Stimulated activated CD4-positive, alpha-beta T cell treated with anti-CD3 and anti-CD28 coated beads, Interleukin-15, amount 100 ng/mL, for 24 hours (primary cell): Measurements from ENCODE around the gene BOK.
"Not testable (repeated sequence)": the region's sequence is repeated elsewhere in the genome, so short reads cannot be mapped to it uniquely, and the experiment has no call there.

Experiments used
- DNase-seq: peaks from one replicate; pipeline ENCODE4 v3.0.0-alpha.2; 2020

Gene BOK

GRCh38 chr2:241574911-241575623 lies 16.5 kb downstream of the BOK start:
- DNase-seq = no peak

GRCh38 chr2:241575624-241576292 lies 17.2 kb downstream of the BOK start:
- DNase-seq = no peak

GRCh38 chr2:241576293-241576654 lies 17.7 kb downstream of the BOK start:
- DNase-seq = no peak

- no peak for DNase-seq
These were observed 19.0 kb downstream of the BOK start for GRCh38 chr2:241577413-241578122.

- no peak for DNase-seq
These were observed 20.7 kb downstream of the BOK start for GRCh38 chr2:241579281-241579680.

GRCh38 chr2:241582328-241582727 lies 23.8 kb downstream of the BOK start:
- no peak for DNase-seq

GRCh38 chr2:241582806-241583205 lies 24.3 kb downstream of the BOK start:
- no peak for DNase-seq

- DNase-seq = no peak
These were observed 25.9 kb downstream of the BOK start for GRCh38 chr2:241584436-241584835.

GRCh38 chr2:241586564-241587264 lies 28.2 kb downstream of the BOK start:
- no peak for DNase-seq

GRCh38 chr2:241589863-241590262 lies 31.3 kb downstream of the BOK start:
- DNase-seq = not testable (repeated sequence)

- not testable (repeated sequence) for DNase-seq
These were observed 32.2 kb downstream of the BOK start for GRCh38 chr2:241590496-241591455.

GRCh38 chr2:241592126-241592845 lies 33.7 kb downstream of the BOK start:
- no peak for DNase-seq

GRCh38 chr2:241593271-241593670 lies 34.7 kb downstream of the BOK start:
- DNase-seq = no peak

- no peak for DNase-seq
These were observed 37.1 kb downstream of the BOK start for GRCh38 chr2:241595600-241596140.

GRCh38 chr2:241597561-241597960 lies 39.0 kb downstream of the BOK start:
- DNase-seq = no peak

GRCh38 chr2:241598061-241598460 lies 39.5 kb downstream of the BOK start:
- DNase-seq = no peak

GRCh38 chr2:241598487-241598886 lies 39.9 kb downstream of the BOK start:
- DNase-seq = no peak

GRCh38 chr2:241599615-241600014 lies 41.1 kb downstream of the BOK start:
- DNase-seq = no peak

- DNase-seq = no peak
These were observed 43.3 kb downstream of the BOK start for GRCh38 chr2:241601841-241602240.

- no peak for DNase-seq
These were observed 44.2 kb downstream of the BOK start for GRCh38 chr2:241602720-241603119.

GRCh38 chr2:241603686-241604085 lies 45.1 kb downstream of the BOK start:
- no peak for DNase-seq
